Endothelial cell of umbilical vein (primary cell): ENCODE measurements around the gene LRRN4CL. TPM values are rescaled to one million over a fixed set of nuclear protein-coding genes. Genes with fewer than 3 reads are reported as not detected.
"Not testable (repeated sequence)": the region's sequence is repeated elsewhere in the genome, so short reads cannot be mapped to it uniquely, and the experiment has no call there.

ENCODE experiments used
- BruUV-seq: library from RNA; stranded (reverse); fragments of 400-500 nt; replicated peaks from 2 replicates; lab custom pipeline; 2021; lab: Mats Ljungman, UMichigan
- CTCF ChIA-PET: fragments of 300-600, 350-600 bp; sonication (Branson Sonifier 250); formaldehyde crosslinking; loops from one replicate; lab custom pipeline; 2021; ENCODE audit warnings: antibody characterized with exemption, inconsistent platforms; lab: Charles Lee
- POLR2A ChIA-PET: fragments of 300-600, 350-600 bp; sonication (Branson Sonifier 250); formaldehyde crosslinking; loops from one replicate; lab custom pipeline; 2021; ENCODE audit warnings: antibody characterized with exemption, inconsistent platforms; lab: Charles Lee
- DNase-seq: peaks from one replicate; pipeline ENCODE4 v3.0.0-alpha.2; 2011; ENCODE audit warnings: low read depth, low spot score
- FAIRE-seq: peaks from 2 replicates; lab custom pipeline; 2011; peaks lifted over from hg19 to GRCh38; lab: Jason Lieb, UNC
- H2AFZ ChIP-seq: 2 replicates; pipeline ENCODE4 v1.6.0; 2012; ENCODE audit warnings: low read depth, low read length, control low read depth, inconsistent platforms
- H3K27ac ChIP-seq: 2 replicates; pipeline ENCODE4 v1.5.1; 2011; ENCODE audit warnings: low read depth, mild to moderate bottlenecking, control low read depth, low read length, moderate library complexity; ENCODE audit not compliant: insufficient read depth
- H3K27me3 ChIP-seq, 2 experiments: 2 replicates each; pipeline versions ENCODE4 v1.6.0 to v1.6.1; 2011; ENCODE audit warnings: low read length in 2 of 2, mixed read lengths in 1 of 2; ENCODE audit not compliant: control insufficient read depth in 2 of 2, insufficient read depth in 2 of 2
- H3K36me3 ChIP-seq, 2 experiments: 2 replicates in 1 of 2; 3 replicates in 1 of 2; pipeline ENCODE4 v1.5.1; 2011; ENCODE audit warnings: low read length in 2 of 2, mild to moderate bottlenecking in 1 of 2, moderate library complexity in 1 of 2; ENCODE audit not compliant: control insufficient read depth in 2 of 2, insufficient read depth in 2 of 2; ENCODE audit errors: extremely low read depth in 1 of 2
- H3K4me1 ChIP-seq: 3 replicates; pipeline ENCODE4 v1.5.1; 2011; ENCODE audit warnings: mild to moderate bottlenecking, low read length; ENCODE audit not compliant: control insufficient read depth, insufficient read depth; ENCODE audit errors: extremely low read depth
- H3K4me2 ChIP-seq: 2 replicates; pipeline ENCODE4 v1.6.1; 2011; ENCODE audit warnings: low read length, control low read depth, mixed read lengths; ENCODE audit not compliant: insufficient read depth
- H3K4me3 ChIP-seq, 3 experiments: fragments of 200-600 bp in 1 of 3; sonication (generic), shearing (Covaris generic) in 1 of 3; replicated peaks in 1 of 3; 2 replicates each; pipeline ENCODE4 v1.5.1; 2011 to 2016; ENCODE audit warnings: control low read depth in 3 of 3, low read length in 3 of 3, mild to moderate bottlenecking in 2 of 3, inconsistent platforms in 1 of 3, low read depth in 1 of 3, moderate library complexity in 1 of 3; ENCODE audit not compliant: insufficient read depth in 1 of 3
- H3K79me2 ChIP-seq: 2 replicates; pipeline ENCODE4 v1.6.0; 2012; ENCODE audit warnings: low read length, inconsistent platforms; ENCODE audit not compliant: control insufficient read depth, insufficient read depth
- H3K9ac ChIP-seq: replicated peaks from 2 replicates; pipeline ENCODE3; 2011; ENCODE audit warnings: low read length, control low read depth; ENCODE audit not compliant: insufficient read depth; ENCODE audit errors: extremely low read depth
- H3K9me1 ChIP-seq: replicated peaks from 3 replicates; pipeline ENCODE4 v1.6.0; 2011; ENCODE audit warnings: mild to moderate bottlenecking, low read length; ENCODE audit not compliant: control insufficient read depth, insufficient read depth; ENCODE audit errors: extremely low read depth
- H3K9me3 ChIP-seq: replicated peaks from 2 replicates; pipeline ENCODE4 v1.5.1; 2012; ENCODE audit warnings: low read length, inconsistent platforms; ENCODE audit not compliant: control insufficient read depth, insufficient read depth
- H4K20me1 ChIP-seq: replicated peaks from 2 replicates; pipeline ENCODE3; 2011; ENCODE audit warnings: mild to moderate bottlenecking, low read length; ENCODE audit not compliant: control insufficient read depth, insufficient read depth; ENCODE audit errors: extremely low read depth
- FOS ChIP-seq: IDR thresholded peaks from 2 replicates; pipeline ENCODE4 v1.6.1; 2011; ENCODE audit warnings: mild to moderate bottlenecking, low read length, moderate library complexity, borderline replicate concordance; ENCODE audit not compliant: insufficient read depth
- GATA2 ChIP-seq: IDR thresholded peaks from 2 replicates; pipeline ENCODE4 v1.7.0; 2011; ENCODE audit warnings: low read depth, mild to moderate bottlenecking, moderate library complexity, mixed read lengths, low read length; ENCODE audit not compliant: insufficient read length, insufficient read depth
- dilution Hi-C: fragments of 300-500 bp; cut with MboI; formaldehyde crosslinking; loops from one replicate; pipeline ENCODE4 v1.15.0; 2019; ENCODE audit warnings: low sequenced_read_pairs; ENCODE audit not compliant: extremely low pct_ligation_motif_present
- intact Hi-C: fragments of 100-400 bp; cut with micrococcal nuclease; formaldehyde crosslinking; loops from one replicate; pipeline ENCODE4 v1.10.0; 2022
- polyA plus RNA-seq, 4 experiments: library from polyadenylated mRNA; depleted of rRNA in 3 of 4; stranded (reverse) in 3 of 4; unstranded in 1 of 4; fragments of >200 nt; gene quantifications; 2 replicates each; pipeline versions ENCODE4 v1.2.1 to v1.2.3, GENCODE V29; 2011 to 2012; ENCODE audit warnings: missing spikeins in 1 of 4
- total RNA-seq: library from RNA; stranded (reverse); gene quantifications from 2 replicates; pipeline ENCODE4 v1.2.3, GENCODE V29; 2021

LRRN4CL gene
- total and polyA plus RNA-seq, 2 donors (not counting 3 experiments of a cell fraction or from before 2014, with no cell fraction given), result 0.20 TPM; not detected in 1

- intact Hi-C loops, result no loop called here
- TF ChIP-seq FOS, result no peak
- TF ChIP-seq GATA2, result no peak
- H3K4me1 ChIP-seq, result peaks cover 5% of the 10 kb centered on the region
- H3K9ac ChIP-seq, result no peak overlapping the region
- H3K27me3 ChIP-seq, result no peaks in the 10 kb centered on the region
- no peak for FAIRE-seq
- H3K9me1 ChIP-seq, result no peaks in the 10 kb centered on the region
- no peaks in the 10 kb centered on the region for H4K20me1 ChIP-seq
- H2AFZ ChIP-seq, result no peak overlapping the region
- H3K4me2 ChIP-seq, result no peak overlapping the region
- H3K27ac ChIP-seq, result no peak overlapping the region
- H3K79me2 ChIP-seq, result peaks cover 36% of the 10 kb centered on the region
- ChIA-PET CTCF (interaction anchor here (1.1 kb wide), 1 partner anchor 28 kb away, joined by 3 read pairs; the partner anchor contains the start of gene POLR2G), POLR2A (interaction anchor here (0.7 kb wide), 1 partner anchor 10 kb away, joined by 4 read pairs; no protein-coding TSS in a partner anchor)
- dilution Hi-C loops, result no loop called here
- peaks cover 8 to 9% of the 10 kb centered on the region in 2 experiments for H3K36me3 ChIP-seq
- BruUV-seq, result no TSS peak
- no peak overlapping the region for H3K4me3 ChIP-seq
- DNase-seq, result peak; percentile 23
- no peaks in the 10 kb centered on the region for H3K9me3 ChIP-seq
Measured at GRCh38 chr11:62732830-62733229, 43.5 kb upstream of the LRRN4CL start.

GRCh38 chr11:62730076-62730475 lies 40.7 kb upstream of the LRRN4CL start:
- H3K36me3 ChIP-seq, H4K20me1 ChIP-seq, FAIRE-seq, BruUV-seq, H2AFZ ChIP-seq, H3K27me3 ChIP-seq, H3K9me3 ChIP-seq, H3K4me1 ChIP-seq, H3K27ac ChIP-seq, DNase-seq, H3K9ac ChIP-seq, intact Hi-C loops, H3K9me1 ChIP-seq, dilution Hi-C loops: not testable (repeated sequence)
- ChIA-PET CTCF (interaction anchor here (1.3 to 4.5 kb wide), 3 partner anchors 23 to 56 kb away, joined by 3 to 39 read pairs (median 8); partner anchors contain the start of genes TMEM179B and ZBTB3), POLR2A (interaction anchor here (0.6 to 1.5 kb wide), 3 partner anchors 29 to 125 kb away, joined by 4 to 8 read pairs (median 7); no protein-coding TSS in a partner anchor)
- H3K4me2 ChIP-seq, result peak overlapping the region; percentile 85
- peaks cover 54% of the 10 kb centered on the region for H3K79me2 ChIP-seq
- H3K4me3 ChIP-seq, result peak overlapping the region in 1 of 3 experiments; percentile 94
